Left cardiac atrium (tissue), 4 donors: ENCODE measurements around the gene SLC38A10. TPM values are rescaled to one million over a fixed set of nuclear protein-coding genes. Genes with fewer than 3 reads are reported as not detected.

Experiments
- ATAC-seq, 2 donors: fragments of 200-7000 bp; cut with Tn5 transposase; one replicate each; pipeline ENCODE4 v1.9.1; 2020; ENCODE audit warnings: mild to moderate bottlenecking in 2 of 2, moderate library complexity in 2 of 2
- DNase-seq: peaks from one replicate; pipeline ENCODE4 v3.0.0-alpha.2; 2020
- intact Hi-C, 2 donors: fragments of 100-400 bp; cut with DNase I; formaldehyde crosslinking; loops; one replicate each; pipeline versions ENCODE4 v1.14.1 to v1.15.1; 2022 to 2023
- total RNA-seq, 2 donors: library from RNA; stranded (reverse); fragmentation: NEBNext Ultra II Directional; extraction: Animal tissue kit (Norgen Biotek cat#: 25700); gene quantifications; one replicate each; pipeline ENCODE4 v1.2.1, GENCODE V29; 2021
- donor health status: DM: no; HTN: yes; CAD: no.
- donor health status: DM: no; HTN: yes; CAD: no; lungs with severe emphysema.
- donor health status: DM: yes; HTN: yes; CAD: no.
- donor health status: Dilated cardiomyopathy.

SLC38A10 gene
- total RNA-seq, 2 donors from 2014 or later = 46.4 to 54.0 TPM

- no peak for ATAC-seq
- DNase-seq = no peak
- intact Hi-C loops = loop anchor here (5.0 to 10.0 kb wide), 3 partner anchors 144 to 354 kb away; partner anchors contain the start of gene BAHCC1 (in 1 of the 2)
Measured at GRCh38 chr17:81250286-81251093, 44.6 kb downstream of the SLC38A10 start.

GRCh38 chr17:81249223-81250040, 45.7 kb downstream of the SLC38A10 start:
- intact Hi-C loops = loop anchor here (5.0 to 10.0 kb wide), 3 partner anchors 145 to 355 kb away; partner anchors contain the start of gene BAHCC1 (in 1 of the 2)
- ATAC-seq (no peak), DNase-seq (no peak)

DNA sequence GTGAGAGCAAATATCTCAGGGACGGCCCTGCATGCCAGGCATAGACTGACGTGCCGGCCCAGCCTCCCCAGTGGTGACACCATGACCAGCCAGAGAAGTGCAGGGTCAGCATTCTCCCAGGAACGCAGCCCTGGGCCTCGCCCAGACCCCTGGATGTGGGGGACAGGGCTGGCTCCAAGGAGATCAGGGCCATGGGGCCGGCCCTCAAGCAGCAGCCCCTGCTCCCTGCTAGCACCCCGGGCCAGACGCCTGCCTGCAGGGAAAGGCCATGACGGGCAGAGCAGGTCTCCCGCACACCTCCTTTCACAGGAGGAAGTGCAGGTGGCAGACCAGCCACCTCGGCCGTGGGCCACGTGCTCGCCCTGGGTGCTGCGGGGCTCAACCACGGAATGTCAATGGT, 46.5 kb downstream of the SLC38A10 start:
- ATAC-seq (no peak), DNase-seq (no peak)
- intact Hi-C loops = no loop called here

DNA sequence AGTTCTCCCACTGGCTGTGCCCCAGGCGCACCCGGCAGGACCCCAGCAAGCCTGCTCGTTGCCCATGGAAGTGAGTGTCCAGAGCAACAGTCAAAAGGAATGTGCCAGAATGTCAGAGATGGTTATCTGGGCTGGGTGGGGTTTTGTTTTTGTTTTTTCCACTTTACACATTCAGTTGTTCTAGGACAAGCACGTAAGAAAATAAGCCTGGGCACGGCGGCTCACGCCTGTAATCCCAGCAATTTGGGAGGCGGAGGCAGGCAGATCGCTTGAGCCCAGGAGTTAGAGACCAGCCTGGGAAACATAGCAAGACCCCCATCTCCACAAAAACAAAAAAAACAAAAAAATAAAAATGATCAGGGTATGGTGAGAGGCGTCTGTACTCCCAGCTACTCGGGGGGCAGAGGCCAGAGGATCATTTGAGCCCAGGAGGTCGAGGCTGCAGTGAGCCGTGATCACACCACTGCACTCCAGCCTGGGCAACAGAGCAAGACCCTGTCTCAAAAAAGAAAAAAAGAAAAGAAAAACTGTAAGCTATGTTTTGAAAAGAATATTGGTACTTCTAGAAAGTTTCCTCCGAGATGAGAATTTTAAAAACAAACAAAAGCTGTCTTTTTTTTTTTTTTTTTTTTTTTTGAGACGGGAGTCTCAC, 47.6 kb downstream of the SLC38A10 start:
- DNase-seq = no peak
- intact Hi-C loops = no loop called here
- no peak for ATAC-seq

DNA sequence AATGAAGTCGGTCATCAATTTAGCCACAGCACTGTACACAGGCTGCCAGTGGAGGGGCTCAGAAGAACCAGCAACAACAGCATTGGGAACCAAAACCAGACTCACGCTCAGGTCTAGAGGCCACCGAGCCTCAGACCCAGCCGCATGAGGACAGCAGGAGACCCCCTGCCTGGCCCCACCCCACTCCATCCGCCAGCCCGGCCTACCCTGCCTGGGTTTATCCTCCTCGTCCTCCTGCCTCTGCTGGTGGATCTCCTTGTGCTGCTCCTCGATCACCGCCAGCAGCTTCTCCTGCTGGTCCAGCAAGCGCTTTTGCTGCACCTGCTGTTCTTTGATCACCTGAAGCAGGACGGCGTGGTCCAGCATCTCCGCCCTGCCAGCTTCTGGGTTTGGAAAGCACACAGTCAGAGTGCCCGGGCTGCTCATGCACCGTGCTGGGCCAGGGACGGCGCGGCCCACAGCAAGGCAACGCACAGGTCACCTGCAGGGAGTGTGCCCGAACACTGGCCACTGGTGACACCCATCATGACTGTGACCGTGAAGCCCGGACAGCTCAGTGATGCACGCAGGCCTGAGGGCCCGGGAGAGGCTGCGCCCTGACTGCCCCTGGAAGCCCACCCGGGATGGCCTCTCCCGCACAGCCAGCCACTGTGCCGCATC, 48.3 kb downstream of the SLC38A10 start:
- DNase-seq = no peak
- ATAC-seq = no peak
- intact Hi-C loops = no loop called here

DNA sequence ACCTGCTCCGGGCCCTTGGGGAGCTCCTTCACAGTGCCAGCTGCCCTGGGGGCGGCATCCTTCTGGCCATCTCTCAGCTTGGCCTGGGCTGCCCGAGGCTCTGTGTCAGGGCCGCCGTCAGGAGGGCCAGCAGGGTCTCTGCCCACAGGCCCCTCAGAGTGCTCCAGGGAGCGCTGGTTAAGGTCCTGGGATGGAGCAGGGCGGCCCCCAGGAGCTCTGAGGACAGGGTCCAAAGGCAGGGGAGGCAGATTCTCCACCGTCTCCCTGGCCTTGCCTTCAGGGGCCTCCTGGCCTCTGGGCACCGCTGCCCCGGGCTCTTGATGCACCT, 48.8 kb downstream of the SLC38A10 start:
- DNase-seq (no peak), ATAC-seq (no peak)
- intact Hi-C loops = no loop called here

GRCh38 chr17:81245665-81246342, 49.3 kb downstream of the SLC38A10 start:
- DNase-seq (no peak), ATAC-seq (no peak)
- intact Hi-C loops = no loop called here

DNA sequence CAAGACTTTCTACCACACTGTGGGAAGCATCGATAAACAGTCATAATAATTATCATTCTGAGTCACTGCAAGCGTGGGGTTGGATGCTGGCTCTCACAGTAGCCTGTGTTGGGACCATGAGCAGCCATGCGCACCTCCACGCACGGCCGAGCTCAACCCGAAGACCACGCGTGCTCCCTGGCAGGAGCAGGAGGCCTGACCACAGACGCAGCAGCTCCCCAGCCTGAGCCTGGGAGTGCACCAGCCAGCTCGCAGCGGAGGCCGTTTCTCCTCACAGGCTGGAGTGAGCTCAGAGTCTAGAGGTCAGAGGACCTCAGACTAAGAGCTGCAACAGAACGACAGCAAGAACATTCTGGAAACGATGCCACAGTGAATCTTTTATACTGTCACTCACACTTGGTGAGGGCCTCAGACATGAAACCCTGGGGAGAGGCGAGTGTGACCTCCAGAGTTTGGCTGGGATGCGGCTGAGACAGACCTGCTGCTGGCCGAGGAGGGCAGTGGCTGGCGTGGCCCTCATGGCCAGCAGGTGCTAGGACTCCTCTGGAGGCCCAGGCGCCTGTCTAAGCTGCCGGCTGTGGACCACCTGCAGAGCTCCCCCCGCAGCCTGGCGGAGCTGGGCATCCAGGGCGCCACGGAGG, 50.0 kb downstream of the SLC38A10 start:
- DNase-seq (no peak), ATAC-seq (no peak)
- intact Hi-C loops = no loop called here

DNA sequence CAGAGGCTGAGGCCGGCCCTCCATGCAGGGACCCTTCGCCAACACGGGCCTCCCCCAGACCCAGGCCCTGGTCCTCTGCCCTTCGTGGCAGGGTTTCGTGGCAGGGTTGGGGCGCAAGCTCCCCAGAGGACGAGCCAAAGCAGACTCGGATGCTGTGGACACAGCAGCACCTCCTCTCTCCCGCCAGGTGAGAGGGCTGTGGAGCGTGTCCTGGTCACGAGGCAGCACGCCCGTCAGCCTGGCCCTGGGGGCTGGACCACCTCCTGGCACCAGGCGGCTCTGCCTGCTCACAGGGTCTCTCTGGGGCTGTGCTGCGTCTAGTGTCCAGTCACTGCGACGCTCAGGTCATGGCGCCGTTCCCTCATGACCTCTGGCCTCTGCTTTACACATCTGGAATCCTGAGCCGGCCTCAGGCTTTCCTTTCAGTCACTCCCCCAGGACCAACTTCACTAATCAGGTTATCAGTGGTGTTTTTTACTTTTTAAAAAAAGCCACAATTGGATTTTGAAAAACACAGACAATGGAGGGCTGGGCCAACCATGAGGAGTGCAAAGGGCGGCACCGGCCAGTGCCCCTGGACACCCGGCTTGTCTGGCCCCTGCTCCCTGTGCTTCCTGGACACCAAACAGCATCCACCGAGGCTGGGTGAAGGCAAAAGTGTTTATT, 50.6 kb downstream of the SLC38A10 start:
- intact Hi-C loops = loop anchor here in 1 of 2 donors (5.0 kb wide), 1 partner anchor 102 kb away; no protein-coding TSS in a partner anchor
- ATAC-seq = no peak
- DNase-seq = no peak

DNA sequence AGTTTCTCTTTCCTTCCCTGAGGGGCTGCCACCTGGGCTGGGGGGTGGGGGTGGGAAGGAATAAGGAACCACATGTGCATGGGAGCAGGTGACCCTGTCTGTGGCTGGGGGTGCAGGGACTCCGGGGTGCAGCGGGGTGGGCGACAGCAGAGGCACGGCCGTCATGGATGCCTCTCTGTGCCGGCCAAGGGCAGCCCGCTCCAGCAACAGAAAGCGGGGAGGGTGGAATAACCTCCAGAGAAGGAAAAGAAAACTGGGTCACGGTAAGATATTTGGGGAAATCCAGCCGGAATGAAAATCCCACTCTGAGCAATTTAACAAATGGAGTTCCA, 51.8 kb downstream of the SLC38A10 start:
- intact Hi-C loops = loop anchor here (2.0 to 5.0 kb wide), 2 partner anchors 98 to 101 kb away; no protein-coding TSS in a partner anchor
- DNase-seq (no peak), ATAC-seq (no peak)

DNA sequence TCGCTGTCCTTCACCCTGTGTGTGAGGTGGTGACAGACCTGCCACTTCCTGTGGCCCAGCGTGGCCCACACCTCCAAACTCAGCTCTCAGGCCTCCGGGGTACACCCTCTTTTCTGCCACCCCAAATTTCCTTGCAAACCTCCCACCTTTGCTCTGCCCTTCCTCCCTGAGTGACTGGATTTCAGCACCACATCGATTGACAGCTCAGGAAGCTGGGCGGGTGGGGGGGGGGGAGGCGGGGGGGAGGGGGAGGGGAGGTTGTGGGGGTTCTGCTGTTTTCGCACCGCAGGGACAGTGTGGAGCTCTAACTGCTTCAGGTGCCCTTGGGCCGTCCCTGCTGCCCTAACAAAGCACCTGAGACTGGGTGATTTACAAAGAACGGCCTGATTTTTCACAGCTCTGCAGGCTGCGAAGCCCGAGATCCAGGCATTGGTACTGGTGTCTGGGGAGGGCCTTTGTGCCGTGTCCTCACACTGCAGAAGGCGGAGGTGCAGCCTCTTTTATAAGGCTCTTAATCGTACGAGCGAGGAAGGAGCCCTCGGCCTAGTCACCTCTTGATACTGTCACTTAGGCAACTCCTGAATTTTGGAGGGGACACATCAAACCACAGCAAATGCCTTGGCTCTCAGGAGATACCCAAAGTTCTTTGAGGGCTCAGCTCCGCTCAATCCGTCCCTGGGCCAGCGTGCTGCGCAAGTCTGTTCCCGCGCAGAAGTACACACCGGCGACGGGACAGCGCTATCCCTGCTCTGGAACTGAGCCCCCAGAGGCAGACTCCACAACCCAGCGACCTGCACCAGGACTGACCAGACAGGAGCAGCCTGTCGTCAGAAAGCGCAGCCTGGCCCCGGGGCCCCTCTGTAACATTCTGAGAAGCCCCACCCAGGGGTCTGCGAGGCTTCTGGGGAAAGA, 52.4 kb downstream of the SLC38A10 start:
- ATAC-seq (no peak), DNase-seq (no peak)
- intact Hi-C loops = loop anchor here (2.0 to 5.0 kb wide), 2 partner anchors 98 to 100 kb away; no protein-coding TSS in a partner anchor

- ATAC-seq (no peak), DNase-seq (no peak)
- intact Hi-C loops = loop anchor here (2.0 to 5.0 kb wide), 2 partner anchors 97 to 100 kb away; no protein-coding TSS in a partner anchor
Measured at GRCh38 chr17:81241648-81242420, 53.3 kb downstream of the SLC38A10 start.

DNA sequence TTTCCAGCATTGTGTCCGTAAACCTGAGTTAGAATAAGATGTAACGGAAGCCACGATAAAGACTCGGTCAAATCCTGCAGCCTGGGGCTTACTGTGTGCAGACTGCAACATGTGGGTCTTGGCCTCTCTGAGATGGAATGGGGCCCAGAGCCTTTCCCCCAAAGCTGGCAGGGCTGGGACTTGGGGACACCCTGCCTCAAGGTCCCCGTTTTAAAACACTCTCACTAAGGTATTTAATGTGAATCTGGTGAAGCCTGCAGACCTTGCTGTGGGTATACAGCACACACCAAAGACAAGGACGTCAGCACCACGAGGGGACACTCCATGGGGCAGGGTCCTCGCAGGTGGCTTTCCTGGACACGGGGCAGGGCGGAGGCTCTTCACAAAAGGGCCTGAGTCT, 53.9 kb downstream of the SLC38A10 start:
- intact Hi-C loops = loop anchor here in 1 of 2 donors (5.0 kb wide), 1 partner anchor 99 kb away; no protein-coding TSS in a partner anchor
- DNase-seq (no peak), ATAC-seq (no peak)

DNA sequence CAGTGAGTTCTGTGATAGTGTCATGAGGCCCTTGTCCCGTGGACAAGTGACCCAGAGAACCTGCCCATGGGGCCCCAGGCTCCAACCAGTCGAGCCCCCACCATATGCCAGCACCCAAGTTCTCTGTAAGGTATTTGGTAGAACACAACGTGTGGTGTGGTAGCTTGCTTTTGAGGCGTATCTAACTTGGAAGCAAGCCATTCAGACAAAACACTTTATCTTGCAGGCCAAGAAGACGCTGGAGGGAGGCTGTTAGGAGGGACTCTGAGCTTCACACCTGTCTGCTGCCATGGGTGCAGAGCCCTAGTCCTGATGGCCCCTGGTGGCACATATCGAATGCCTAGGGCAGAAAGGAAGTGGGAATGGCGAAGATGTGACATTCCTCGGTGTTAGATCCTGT, 54.3 kb downstream of the SLC38A10 start:
- DNase-seq (no peak), ATAC-seq (no peak)
- intact Hi-C loops = loop anchor here in 1 of 2 donors (5.0 kb wide), 1 partner anchor 98 kb away; no protein-coding TSS in a partner anchor

GRCh38 chr17:81239714-81240555, 55.2 kb downstream of the SLC38A10 start:
- no peak for ATAC-seq
- DNase-seq = no peak

More at GRCh38 chr17:81239714-81240555, 55.2 kb downstream of the SLC38A10 start:
- intact Hi-C loops = loop anchor here in 1 of 2 donors (5.0 kb wide), 1 partner anchor 98 kb away; no protein-coding TSS in a partner anchor
